PC-9 (cell line): Measurements from ENCODE around the gene VCAN.

ENCODE experiments used
- CTCF ChIP-seq: fragments of 200-600 bp; sonication (generic); conservative IDR thresholded peaks from 2 replicates; pipeline ENCODE4 v1.6.1; 2017; ENCODE audit warnings: mixed run types, antibody characterized with exemption, mild to moderate bottlenecking, moderate library complexity
- EZH2 ChIP-seq: fragments of 200-600 bp; sonication (generic); IDR thresholded peaks from 2 replicates; pipeline ENCODE4 v1.8.0; 2017; ENCODE audit warnings: antibody characterized with exemption, low read depth

DNA sequence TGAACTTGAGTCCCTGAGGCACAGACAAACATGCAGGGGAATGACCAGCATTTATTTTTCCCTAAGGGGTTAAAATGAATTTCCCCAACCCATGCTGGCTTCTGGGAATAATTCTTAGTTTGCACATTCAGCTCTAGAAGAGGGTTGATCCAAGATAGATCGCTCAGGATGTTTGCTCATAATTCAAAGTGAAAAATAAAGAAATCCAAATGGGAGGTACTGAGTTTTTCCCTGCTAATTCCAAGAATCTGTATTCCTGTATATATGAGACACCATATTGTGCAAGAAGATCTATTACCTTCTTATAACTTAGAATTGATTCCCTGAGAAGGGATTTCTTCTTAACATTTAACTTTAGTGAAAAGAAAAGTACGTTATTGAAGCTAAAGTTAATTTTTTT, 96.2 kb downstream of the VCAN start:
- TF ChIP-seq CTCF (no peak), EZH2 (no peak)
